ENCODE results near the gene SCYGR2. TPM values are rescaled to one million over a fixed set of nuclear protein-coding genes. Genes with fewer than 3 reads are reported as not detected.

Gene SCYGR2
- total RNA-seq, 4 donors from 2014 or later: not detected

- TF ChIP-seq POLR2A (IDR thresholded peaks at IDR 0.05) (no peak), EP300 (IDR thresholded peaks at IDR 0.05) (no peak), CTCF (IDR thresholded peaks at IDR 0.05) (no peak), POLR2AphosphoS5 (IDR thresholded peaks at IDR 0.05) (no peak)
- WGBS, 2 donors (ENCODE audit: low coverage in 1 of 2): 71 to 74% methylated on average over 1 to 2 of the region's 2 CpGs
- no peak overlapping the region for H3K4me3 ChIP-seq
- peaks cover 0 to 17% (median 0%) of the 10 kb centered on the region in 3 donors for H3K9me3 ChIP-seq
- H3K36me3 ChIP-seq: no peaks in the 10 kb centered on the region
- peaks cover 5% of the 10 kb centered on the region for H3K27me3 ChIP-seq
- H3K4me1 ChIP-seq: no peaks in the 10 kb centered on the region
- no peak for ATAC-seq
- no peak overlapping the region for H3K27ac ChIP-seq
These were observed 20.1 kb upstream of the SCYGR2 start for GRCh38 chr2:227578642-227579041.

GRCh38 chr2:227579791-227580190 lies 18.9 kb upstream of the SCYGR2 start:
- 100% methylated on average over 1 of the region's 1 CpG; no CpG with 5 or more reads in 1 of the 2 donors for WGBS, 2 donors (ENCODE audit: low coverage in 1 of 2)
- TF ChIP-seq CTCF (IDR thresholded peaks at IDR 0.05) (no peak), POLR2A (IDR thresholded peaks at IDR 0.05) (no peak), EP300 (IDR thresholded peaks at IDR 0.05) (no peak), POLR2AphosphoS5 (IDR thresholded peaks at IDR 0.05) (no peak)
- ATAC-seq: no peak
- H3K4me3 ChIP-seq: no peak overlapping the region
- H3K36me3 ChIP-seq: no peaks in the 10 kb centered on the region
- H3K4me1 ChIP-seq: no peaks in the 10 kb centered on the region
- H3K27ac ChIP-seq: no peak overlapping the region
- H3K9me3 ChIP-seq: peaks cover 0 to 21% (median 0%) of the 10 kb centered on the region in 3 donors
- peaks cover 5% of the 10 kb centered on the region for H3K27me3 ChIP-seq

- no peak for ATAC-seq
These were observed 16.3 kb upstream of the SCYGR2 start for GRCh38 chr2:227582369-227582768.

GRCh38 chr2:227592694-227593387 lies 5.9 kb upstream of the SCYGR2 start:
- no peak for ATAC-seq
- Histone ChIP-seq H3K27me3 (peaks cover 19% of the 10 kb centered on the region), H3K4me1 (no peaks in the 10 kb centered on the region), H3K27ac (no peak overlapping the region), H3K4me3 (no peak overlapping the region), H3K36me3 (no peaks in the 10 kb centered on the region), H3K9me3 (peaks cover 0 to 8% (median 0%) of the 10 kb centered on the region in 3 donors)
- TF ChIP-seq POLR2AphosphoS5 (IDR thresholded peaks at IDR 0.05): no peak
- TF ChIP-seq CTCF (IDR thresholded peaks at IDR 0.05): no peak
- TF ChIP-seq POLR2A (IDR thresholded peaks at IDR 0.05): no peak
- 93 to 100% methylated on average over 1 of the region's 1 CpG for WGBS, 2 donors (ENCODE audit: low coverage in 1 of 2)

More at GRCh38 chr2:227582369-227582768, 16.3 kb upstream of the SCYGR2 start:
- Histone ChIP-seq H3K27me3 (peaks cover 5% of the 10 kb centered on the region), H3K27ac (no peak overlapping the region), H3K4me3 (no peak overlapping the region), H3K4me1 (no peaks in the 10 kb centered on the region), H3K36me3 (no peaks in the 10 kb centered on the region), H3K9me3 (peaks cover 0 to 21% (median 0%) of the 10 kb centered on the region in 3 donors)
- TF ChIP-seq POLR2A (IDR thresholded peaks at IDR 0.05) (no peak), CTCF (IDR thresholded peaks at IDR 0.05) (no peak), POLR2AphosphoS5 (IDR thresholded peaks at IDR 0.05) (no peak), EP300 (IDR thresholded peaks at IDR 0.05) (no peak)

- no peak for ATAC-seq
- no peaks in the 10 kb centered on the region for H3K4me1 ChIP-seq
- TF ChIP-seq CTCF (IDR thresholded peaks at IDR 0.05): no peak
- 43 to 73% methylated on average over 1 to 4 of the region's 4 CpGs for WGBS, 2 donors (ENCODE audit: low coverage in 1 of 2)
- peaks cover 29% of the 10 kb centered on the region for H3K27me3 ChIP-seq
- no peak overlapping the region for H3K4me3 ChIP-seq
- no peaks in the 10 kb centered on the region for H3K36me3 ChIP-seq
- no peak overlapping the region for H3K27ac ChIP-seq
- H3K9me3 ChIP-seq: no peaks in the 10 kb centered on the region
These were observed 2.9 kb upstream of the SCYGR2 start for GRCh38 chr2:227595797-227596196.

Data from gastroesophageal sphincter (tissue), 4 donors.